Progenitor cell of endocrine pancreas (in vitro differentiated cells): ENCODE results near the gene NKG7. TPM values are rescaled to one million over a fixed set of nuclear protein-coding genes. Genes with fewer than 3 reads are reported as not detected.

ENCODE experiments used
- DNase-seq: peaks from one replicate; pipeline ENCODE4 v3.0.0; 2021; ENCODE audit warnings: low spot score; ENCODE audit not compliant: unreplicated experiment
- H3K27ac Mint-ChIP-seq: 2 replicates; pipeline ENCODE4 v1.8.0; 2021; ENCODE audit warnings: mild to moderate bottlenecking, moderate library complexity, mixed read lengths
- H3K27me3 Mint-ChIP-seq: 2 replicates; pipeline ENCODE4 v1.8.0; 2021; ENCODE audit warnings: mixed read lengths
- H3K36me3 Mint-ChIP-seq: 2 replicates; pipeline ENCODE4 v1.8.0; 2022; ENCODE audit warnings: mixed read lengths; ENCODE audit not compliant: insufficient read depth
- H3K4me1 Mint-ChIP-seq: 2 replicates; pipeline ENCODE4 v1.8.0; 2021; ENCODE audit warnings: low read depth, mixed read lengths
- H3K4me3 Mint-ChIP-seq: 2 replicates; pipeline ENCODE4 v1.8.0; 2021; ENCODE audit warnings: low read depth, mild to moderate bottlenecking, moderate library complexity, mixed read lengths
- H3K9me3 Mint-ChIP-seq: 2 replicates; pipeline ENCODE4 v1.8.0; 2021; ENCODE audit warnings: low read depth, mixed read lengths
- total RNA-seq: library from RNA; stranded (reverse); gene quantifications from 2 replicates; pipeline ENCODE4 v1.2.1, GENCODE V29; 2021
- TF ChIP-seq, protein P1 (sequence below): fragments of 200-600 bp; sonication (generic); IDR thresholded peaks from one replicate; pipeline ENCODE4 v1.5.0; 2021; ENCODE audit warnings: antibody characterized with exemption, mild to moderate bottlenecking; ENCODE audit not compliant: unreplicated experiment

NKG7 gene
- total RNA-seq, 1 donor from 2014 or later = not detected

DNA sequence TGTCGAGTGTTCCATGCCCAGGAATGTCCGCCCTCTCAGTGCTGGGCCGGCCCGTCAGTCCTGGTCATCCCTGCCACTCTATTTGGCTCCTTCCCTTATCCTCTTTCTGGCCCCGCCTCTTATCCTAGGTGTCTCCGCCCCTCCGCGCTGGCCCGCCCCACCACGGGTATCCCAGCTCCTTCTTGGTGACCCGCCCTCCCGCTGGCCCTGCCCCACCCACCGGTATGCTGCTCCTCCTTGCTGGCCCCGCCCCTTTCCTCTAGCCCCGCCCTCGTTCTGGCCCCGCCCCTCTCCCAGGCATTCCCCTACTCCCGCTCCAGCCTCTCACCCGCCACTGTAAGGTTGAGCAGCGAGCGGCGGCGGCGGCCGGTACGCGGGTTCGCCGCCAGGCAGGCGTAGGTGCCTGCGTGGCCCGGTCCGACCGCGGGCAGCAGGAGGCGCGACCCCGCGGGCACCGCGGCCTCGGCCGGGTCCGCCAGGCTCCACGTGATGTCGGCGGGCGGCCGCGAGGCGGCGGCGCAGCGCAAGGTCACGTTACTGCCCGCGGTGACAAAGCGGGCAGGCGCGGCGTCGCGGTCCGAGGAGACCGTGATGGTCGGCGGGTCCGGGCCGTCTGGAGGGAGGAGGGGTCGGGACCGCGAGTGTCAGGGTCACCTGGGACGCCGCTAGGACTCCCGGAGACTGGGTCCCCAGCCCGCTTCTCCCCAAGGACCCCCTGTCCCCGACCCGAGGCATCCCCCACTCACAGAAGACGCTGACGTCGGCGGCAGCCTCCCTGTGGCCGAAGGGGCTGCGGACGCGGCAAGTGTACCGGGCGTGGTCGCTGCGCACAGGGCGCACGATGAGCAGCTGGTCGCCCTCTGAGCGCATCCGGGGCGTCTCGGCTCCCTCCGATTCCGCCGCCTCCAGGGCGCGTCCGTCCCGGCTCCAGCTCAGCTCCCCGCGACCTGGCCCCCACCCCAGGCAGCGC lies 32.5 kb downstream of the NKG7 start:
- Mint-ChIP-seq H3K36me3 (peaks cover 4% of the 10 kb centered on the region), H3K4me1 (peaks cover 5% of the 10 kb centered on the region), H3K9me3 (no peaks in the 10 kb centered on the region), H3K27ac (peak overlapping the region; percentile 93), H3K4me3 (peak overlapping the region; percentile 80), H3K27me3 (peaks cover 25% of the 10 kb centered on the region)
- DNase-seq = peak; percentile 93
- TF ChIP-seq, protein P1, sequence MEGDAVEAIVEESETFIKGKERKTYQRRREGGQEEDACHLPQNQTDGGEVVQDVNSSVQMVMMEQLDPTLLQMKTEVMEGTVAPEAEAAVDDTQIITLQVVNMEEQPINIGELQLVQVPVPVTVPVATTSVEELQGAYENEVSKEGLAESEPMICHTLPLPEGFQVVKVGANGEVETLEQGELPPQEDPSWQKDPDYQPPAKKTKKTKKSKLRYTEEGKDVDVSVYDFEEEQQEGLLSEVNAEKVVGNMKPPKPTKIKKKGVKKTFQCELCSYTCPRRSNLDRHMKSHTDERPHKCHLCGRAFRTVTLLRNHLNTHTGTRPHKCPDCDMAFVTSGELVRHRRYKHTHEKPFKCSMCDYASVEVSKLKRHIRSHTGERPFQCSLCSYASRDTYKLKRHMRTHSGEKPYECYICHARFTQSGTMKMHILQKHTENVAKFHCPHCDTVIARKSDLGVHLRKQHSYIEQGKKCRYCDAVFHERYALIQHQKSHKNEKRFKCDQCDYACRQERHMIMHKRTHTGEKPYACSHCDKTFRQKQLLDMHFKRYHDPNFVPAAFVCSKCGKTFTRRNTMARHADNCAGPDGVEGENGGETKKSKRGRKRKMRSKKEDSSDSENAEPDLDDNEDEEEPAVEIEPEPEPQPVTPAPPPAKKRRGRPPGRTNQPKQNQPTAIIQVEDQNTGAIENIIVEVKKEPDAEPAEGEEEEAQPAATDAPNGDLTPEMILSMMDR = peak; percentile 35

DNA sequence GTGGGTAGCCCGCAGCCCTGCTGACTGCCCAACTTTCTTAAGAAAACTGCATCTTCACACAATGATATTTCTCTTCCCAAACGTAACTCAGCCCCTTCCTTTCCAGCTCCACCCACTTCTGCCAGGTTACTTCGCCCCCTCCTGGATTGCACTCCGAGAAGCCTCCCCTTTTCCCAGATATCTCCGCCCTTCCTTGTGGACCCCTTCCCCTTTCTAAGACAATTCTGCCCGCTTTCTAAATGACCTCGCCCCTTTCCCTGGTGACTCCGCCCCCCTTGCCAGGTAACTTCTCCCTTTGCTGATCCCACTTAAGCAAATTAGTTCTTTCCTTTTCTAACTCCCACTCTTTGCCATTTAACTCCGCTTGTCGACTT lies 33.2 kb downstream of the NKG7 start:
- H3K4me3 Mint-ChIP-seq = peak overlapping the region; percentile 80
- no peaks in the 10 kb centered on the region for H3K36me3 Mint-ChIP-seq
- peak overlapping the region; percentile 93 for H3K27ac Mint-ChIP-seq
- H3K27me3 Mint-ChIP-seq = peaks cover 25% of the 10 kb centered on the region
- TF ChIP-seq, protein P1 = no peak
- DNase-seq = no peak
- peaks cover 5% of the 10 kb centered on the region for H3K4me1 Mint-ChIP-seq
- H3K9me3 Mint-ChIP-seq = no peaks in the 10 kb centered on the region

DNA sequence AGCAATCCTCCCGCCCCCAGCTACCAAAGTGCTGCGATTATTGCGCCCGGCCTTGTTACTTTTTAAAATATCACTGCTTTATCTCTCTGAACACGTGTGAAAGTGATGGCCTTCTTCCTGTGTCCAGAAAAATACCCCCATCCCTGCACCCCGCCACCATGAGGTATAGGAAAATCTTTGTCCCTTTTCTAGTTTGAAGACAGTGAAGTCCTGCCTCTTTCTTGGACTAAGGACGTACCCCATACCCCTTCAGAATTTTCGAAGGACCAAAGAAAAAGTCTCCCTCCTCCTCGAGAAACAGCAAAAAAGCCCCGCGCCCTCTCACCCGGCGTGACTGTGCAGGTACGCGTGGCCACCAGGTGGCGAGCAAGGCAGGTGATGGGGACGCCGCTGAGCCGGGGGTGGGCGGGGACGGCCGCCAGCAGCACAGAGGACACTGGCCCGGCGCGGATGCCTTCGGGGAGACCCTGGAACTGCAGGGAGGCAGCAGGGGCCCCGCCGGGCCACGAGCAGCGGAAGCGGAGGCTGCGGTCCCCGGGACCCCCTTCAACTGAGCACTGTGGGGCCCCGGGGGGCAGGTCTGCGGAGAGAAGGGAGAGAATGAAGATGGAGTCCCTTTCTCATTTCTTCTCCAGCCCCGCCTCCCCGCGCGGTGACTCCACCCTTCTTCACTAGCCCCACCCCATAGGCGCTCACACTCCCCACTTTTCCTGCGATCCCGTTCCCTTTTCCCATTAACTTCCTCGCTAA lies 33.7 kb downstream of the NKG7 start:
- peak overlapping the region; percentile 93 for H3K27ac Mint-ChIP-seq
- peak; percentile 88 for DNase-seq
- H3K4me1 Mint-ChIP-seq = peaks cover 5% of the 10 kb centered on the region
- H3K27me3 Mint-ChIP-seq = peaks cover 25% of the 10 kb centered on the region
- TF ChIP-seq, protein P1 = peak; percentile 92
- H3K4me3 Mint-ChIP-seq = peak overlapping the region; percentile 80
- H3K9me3 Mint-ChIP-seq = no peaks in the 10 kb centered on the region
- H3K36me3 Mint-ChIP-seq = no peaks in the 10 kb centered on the region

DNA sequence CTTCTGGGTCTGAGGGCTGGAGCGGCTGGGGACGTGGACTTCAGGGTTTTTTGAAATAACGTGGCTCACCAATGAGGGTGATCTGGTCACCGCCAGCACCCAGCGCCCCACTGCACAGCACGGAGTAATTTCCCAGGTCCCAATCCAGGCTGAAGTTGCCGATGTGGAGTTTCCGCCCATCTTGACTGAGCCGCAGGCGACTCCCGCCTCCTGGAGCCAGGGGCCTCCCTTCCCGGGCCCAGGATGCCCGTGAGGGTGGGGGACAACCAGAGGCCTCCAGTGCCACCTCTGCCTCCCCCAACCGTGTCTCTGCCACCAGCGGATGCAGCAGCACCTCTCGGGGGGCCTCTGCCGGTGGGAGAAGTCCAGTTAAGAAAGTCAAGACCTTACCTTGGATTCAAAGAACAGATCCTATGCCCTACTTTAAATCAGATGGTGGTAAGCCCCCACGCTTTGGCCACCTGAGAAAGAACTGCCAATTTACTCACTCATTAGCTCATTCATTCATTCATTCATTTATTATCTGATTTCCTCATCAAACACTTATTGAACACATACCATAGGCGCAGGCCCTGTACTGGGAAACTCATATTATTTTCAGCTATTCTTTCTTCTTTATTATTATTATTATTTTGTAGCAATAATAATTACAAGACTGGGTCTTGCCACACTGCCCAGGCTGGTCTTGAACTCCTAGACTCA lies 34.4 kb downstream of the NKG7 start:
- H3K27ac Mint-ChIP-seq = no peak overlapping the region

More for the DNA sequence above, 34.4 kb downstream of the NKG7 start:
- H3K36me3 Mint-ChIP-seq = no peaks in the 10 kb centered on the region
- peaks cover 23% of the 10 kb centered on the region for H3K27me3 Mint-ChIP-seq
- TF ChIP-seq, protein P1 = no peak
- peak overlapping the region; percentile 80 for H3K4me3 Mint-ChIP-seq
- H3K9me3 Mint-ChIP-seq = no peaks in the 10 kb centered on the region
- no peak for DNase-seq
- H3K4me1 Mint-ChIP-seq = peaks cover 5% of the 10 kb centered on the region
